Measurements from ENCODE around the gene CARMIL1. TPM values are rescaled to one million over a fixed set of nuclear protein-coding genes. Genes with fewer than 3 reads are reported as not detected.

The CARMIL1 gene
- total and polyA plus RNA-seq, 2 of the 8 experiments (the other 6 are each of a cell fraction or from before 2014, with no cell fraction given) = 20.3 to 40.4 TPM

DNA sequence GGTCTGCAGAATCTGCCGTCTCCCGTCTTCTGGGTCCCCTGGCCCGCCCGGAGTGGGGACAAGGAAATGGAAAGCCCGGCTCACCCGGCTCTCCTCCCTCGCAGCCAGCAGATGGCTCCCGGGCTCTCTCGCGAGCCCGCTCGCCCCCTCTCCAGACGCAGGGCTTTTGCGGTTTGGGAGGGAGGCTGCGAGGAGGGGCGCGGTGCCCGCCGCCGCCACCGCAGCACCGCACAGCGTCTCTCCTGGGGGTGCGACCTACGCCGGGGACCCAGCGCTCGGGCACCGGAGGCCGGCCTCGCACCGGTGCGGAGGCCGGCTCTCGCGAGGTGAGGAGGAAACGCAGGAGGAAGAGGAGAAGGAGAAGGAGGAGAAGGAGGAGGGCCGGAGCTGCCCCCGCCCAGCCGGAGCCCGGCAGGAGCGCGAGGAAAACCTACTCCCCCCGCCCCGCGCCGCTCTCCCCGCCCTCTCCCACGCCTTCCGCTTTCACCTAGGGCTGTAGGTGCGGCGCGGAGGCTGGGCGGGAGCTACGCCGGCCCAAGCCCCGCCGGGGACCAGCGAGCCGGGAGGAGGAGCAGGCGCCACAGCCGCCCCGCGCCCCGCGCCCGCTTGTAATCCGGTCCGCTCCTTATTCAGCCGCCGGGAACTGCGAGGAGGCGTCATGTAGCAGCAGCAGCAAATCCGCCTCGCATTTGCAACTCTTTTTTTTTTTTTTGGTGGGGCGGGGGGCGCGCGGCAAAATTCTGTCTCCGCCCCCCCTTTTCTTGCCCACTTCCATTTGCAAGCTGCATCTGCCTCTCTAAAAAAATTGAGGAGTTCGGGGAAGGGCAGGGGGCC lies at the start of gene CARMIL1 (continued):
- TF ChIP-seq, protein P1, sequence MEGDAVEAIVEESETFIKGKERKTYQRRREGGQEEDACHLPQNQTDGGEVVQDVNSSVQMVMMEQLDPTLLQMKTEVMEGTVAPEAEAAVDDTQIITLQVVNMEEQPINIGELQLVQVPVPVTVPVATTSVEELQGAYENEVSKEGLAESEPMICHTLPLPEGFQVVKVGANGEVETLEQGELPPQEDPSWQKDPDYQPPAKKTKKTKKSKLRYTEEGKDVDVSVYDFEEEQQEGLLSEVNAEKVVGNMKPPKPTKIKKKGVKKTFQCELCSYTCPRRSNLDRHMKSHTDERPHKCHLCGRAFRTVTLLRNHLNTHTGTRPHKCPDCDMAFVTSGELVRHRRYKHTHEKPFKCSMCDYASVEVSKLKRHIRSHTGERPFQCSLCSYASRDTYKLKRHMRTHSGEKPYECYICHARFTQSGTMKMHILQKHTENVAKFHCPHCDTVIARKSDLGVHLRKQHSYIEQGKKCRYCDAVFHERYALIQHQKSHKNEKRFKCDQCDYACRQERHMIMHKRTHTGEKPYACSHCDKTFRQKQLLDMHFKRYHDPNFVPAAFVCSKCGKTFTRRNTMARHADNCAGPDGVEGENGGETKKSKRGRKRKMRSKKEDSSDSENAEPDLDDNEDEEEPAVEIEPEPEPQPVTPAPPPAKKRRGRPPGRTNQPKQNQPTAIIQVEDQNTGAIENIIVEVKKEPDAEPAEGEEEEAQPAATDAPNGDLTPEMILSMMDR (IDR thresholded peaks at IDR 0.05; ENCODE audit: control extremely low read depth in 1 of 3, insufficient read depth in 1 of 3, low read depth in 1 of 3, low read length in 3 of 3) = peak; percentile 53 to 87 (median 64)

All from H1 (cell line).